ENCODE results near the gene MID1.

The MID1 gene

DNA sequence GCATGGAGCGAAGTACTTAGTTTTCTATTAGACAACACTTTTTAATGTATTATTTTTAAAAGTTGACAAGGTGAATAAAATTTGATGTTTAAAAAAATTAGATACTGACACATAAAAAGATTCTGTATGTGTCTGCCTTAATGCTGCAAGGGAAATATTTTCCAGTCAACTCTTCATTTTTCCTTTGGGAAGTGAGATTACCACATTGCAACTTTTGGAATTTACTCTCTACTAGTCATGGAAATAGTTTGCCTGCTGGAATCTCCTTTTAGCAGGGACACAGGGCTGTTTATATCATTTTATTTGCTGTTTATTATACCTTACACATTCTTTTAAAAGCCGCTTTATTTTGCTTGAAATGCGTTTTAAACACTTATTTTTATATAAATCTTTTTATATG, 135.1 kb downstream of the MID1 start:
- no peak for DNase-seq (ENCODE audit: low read depth)

GRCh38 chrX:10484683-10485247, 135.6 kb downstream of the MID1 start:
- no peak for DNase-seq (ENCODE audit: low read depth)

DNA sequence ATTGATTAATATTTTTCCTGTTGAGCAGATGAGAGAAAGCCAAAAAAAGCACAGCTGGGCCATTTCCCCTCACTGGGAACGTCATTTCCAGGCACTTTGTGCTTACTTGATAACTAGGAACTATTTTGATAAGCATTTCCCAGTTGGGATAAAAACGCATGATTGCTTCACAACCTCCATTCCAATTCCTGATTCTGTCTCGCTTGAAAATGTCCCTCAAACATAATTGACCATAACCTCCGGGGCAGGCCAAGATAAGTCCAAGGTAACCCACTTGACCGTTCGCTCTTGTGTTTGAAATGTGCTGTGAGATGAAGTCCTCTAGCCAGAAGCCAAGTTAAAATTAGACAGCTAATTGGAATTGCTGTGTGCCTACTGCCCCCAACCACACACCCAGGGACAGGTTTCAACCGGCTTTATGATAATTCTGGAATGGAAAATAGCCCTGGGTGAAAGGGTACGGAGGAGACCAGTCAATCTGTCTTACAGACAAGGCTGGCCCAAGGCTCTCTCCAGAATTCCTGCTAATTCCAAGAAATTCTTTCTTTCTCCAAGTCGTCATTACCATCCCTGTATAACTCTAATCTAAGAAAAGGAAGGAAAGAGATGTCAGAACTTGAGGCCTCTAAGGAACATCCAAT, 137.1 kb downstream of the MID1 start:
- no peak for DNase-seq (ENCODE audit: low read depth)

- no peak for DNase-seq (ENCODE audit: low read depth)
These were observed 137.7 kb downstream of the MID1 start for GRCh38 chrX:10482708-10483107.

DNA sequence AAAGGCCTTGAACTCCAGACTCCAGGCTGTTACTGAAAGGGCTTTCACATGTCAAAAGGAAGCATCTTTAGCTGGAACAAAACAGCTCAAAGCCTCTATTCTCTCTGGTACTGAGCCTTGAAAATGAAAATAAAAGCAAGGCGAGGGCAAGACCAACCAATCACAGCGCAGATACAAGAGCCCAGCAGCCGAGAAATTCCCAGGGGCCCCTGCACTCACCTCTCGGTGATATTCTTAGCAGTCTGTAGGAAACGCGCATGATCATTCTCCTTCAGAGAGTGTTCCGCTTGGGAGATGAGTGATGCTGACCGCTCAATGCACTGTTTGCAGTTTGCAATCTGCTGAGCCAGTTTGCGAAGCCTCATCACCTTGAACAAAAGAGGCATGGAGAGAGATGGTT, 138.1 kb downstream of the MID1 start:
- no peak for DNase-seq (ENCODE audit: low read depth)

DNA sequence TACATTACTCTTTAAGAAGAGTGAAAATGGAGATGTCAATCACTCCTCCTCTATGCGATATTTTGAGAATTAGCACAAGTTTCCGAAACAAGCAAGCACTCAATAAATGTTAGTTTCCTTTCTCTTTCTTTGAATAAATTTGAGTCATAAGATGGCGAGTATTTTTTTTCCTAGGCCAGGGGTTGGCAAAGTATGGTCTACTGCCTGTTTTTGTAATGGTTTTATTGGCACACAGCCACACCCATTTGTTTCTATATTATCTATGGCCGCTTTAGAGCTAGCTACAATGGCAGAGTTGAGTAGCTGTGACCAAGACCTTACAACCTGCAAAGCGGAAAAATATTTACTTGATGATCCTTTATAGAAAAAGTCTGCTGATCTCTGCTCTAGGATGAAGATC, 139.5 kb downstream of the MID1 start:
- DNase-seq (ENCODE audit: low read depth) = no peak

DNA sequence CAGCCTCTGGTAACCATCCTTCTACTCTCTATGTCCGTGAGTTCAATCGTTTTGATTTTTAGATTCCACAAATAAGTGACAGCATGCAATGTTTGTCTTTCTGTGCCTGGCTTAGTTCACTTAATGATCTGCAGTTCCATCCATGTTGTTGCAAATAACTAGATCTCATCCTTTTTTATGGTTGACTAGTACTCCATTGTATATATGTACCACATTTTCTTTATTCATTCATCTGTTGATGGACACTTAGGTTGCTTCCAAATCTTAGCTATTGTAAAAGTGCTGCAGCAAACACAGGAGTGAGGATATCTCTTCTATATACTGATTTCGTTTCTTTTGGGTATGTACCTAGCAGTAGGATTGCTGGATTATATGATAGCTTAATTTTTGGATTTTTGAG, 140.9 kb downstream of the MID1 start:
- DNase-seq (ENCODE audit: low read depth) = no peak

DNA sequence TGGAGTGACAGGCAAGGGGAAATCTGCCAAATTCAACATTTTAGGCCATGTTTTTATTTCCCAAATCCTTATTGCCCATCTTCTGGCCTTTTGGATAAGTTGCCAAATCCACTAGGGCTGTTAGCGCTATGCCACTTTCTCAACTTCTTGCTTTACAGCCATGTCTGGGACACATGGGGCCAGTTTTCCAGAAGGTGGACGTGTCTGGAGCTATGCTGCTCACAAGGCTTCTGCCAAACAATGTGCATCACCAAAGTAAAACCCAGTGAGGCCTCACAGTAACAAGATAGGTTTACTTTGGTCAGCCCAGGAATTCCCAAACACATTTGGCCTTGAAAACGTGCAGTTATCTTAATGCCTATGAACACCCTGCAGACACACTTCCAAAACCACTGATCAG, 142.9 kb downstream of the MID1 start:
- no peak for DNase-seq (ENCODE audit: low read depth)

- DNase-seq (ENCODE audit: low read depth) = no peak
These were observed 145.3 kb downstream of the MID1 start for GRCh38 chrX:10474913-10475568.

- DNase-seq (ENCODE audit: low read depth) = no peak
These were observed 145.9 kb downstream of the MID1 start for GRCh38 chrX:10474510-10474909.

- no peak for DNase-seq (ENCODE audit: low read depth)
These were observed 149.0 kb downstream of the MID1 start for GRCh38 chrX:10471418-10471817.

- no peak for DNase-seq (ENCODE audit: low read depth)
These were observed 150.4 kb downstream of the MID1 start for GRCh38 chrX:10470009-10470408.

DNA sequence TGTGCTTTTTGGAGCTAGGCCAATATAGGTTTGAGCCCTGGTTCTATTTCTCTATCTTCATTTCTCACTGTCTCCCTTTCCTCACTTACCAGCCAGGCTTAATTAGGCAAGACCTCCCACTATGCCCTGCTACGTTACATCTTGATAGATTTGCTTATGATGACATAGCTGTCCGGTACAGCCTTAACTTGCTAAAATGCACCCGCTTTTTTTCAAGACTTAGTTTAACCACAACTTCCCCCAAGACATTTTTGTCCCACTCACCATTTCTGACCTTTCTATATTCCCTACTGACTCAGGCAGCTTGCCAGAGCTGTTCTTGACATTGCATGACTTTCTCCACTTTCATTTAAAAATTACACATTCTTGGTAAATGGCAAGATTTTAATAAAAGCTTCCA, 152.6 kb downstream of the MID1 start:
- no peak for DNase-seq (ENCODE audit: low read depth)

DNA sequence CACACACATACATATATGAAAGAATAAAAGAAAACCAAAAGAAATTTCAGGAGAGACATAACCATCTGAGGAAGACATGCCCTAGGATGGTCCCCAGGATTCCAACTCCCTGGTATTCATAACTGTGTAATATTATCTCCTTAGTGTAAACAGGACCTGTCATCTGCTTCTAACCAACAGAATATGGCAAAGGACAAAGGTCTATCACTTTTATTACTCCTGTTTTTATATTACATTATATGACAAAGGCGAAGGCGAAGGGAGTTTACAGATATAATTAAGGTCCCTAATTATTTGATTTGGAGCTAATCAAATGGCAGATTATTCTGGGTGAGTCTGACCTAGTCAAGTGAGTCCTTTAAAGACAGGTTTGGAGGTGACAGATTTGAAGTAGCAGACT, 155.1 kb downstream of the MID1 start:
- DNase-seq (ENCODE audit: low read depth) = no peak

GRCh38 chrX:10457092-10457491, 163.3 kb downstream of the MID1 start:
- peak; percentile 16 for DNase-seq (ENCODE audit: low read depth)

- DNase-seq (ENCODE audit: low read depth) = no peak
These were observed 166.4 kb downstream of the MID1 start for GRCh38 chrX:10453945-10454344.

DNA sequence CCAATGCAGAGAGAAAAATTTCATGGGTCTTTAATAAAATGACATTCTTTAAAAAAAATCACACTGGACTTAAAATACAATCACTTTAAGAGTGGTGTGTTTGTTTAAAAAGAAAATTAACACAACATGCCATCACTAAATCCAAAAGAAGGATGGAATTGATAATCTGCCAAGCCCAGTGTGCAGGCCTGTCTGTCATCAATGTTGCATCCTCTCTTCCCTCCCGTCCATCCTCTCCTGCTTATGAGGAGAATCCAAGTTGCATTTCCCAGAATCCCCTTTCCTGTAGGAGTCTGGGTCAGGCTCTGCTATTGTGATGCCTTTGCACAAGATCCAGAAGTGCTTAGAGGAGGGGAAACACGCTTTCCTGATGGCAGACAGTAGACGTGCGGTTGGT, 169.4 kb downstream of the MID1 start:
- DNase-seq (ENCODE audit: low read depth) = no peak

GRCh38 chrX:10450229-10450958, 170.0 kb downstream of the MID1 start:
- DNase-seq (ENCODE audit: low read depth) = peak; percentile 33

DNA sequence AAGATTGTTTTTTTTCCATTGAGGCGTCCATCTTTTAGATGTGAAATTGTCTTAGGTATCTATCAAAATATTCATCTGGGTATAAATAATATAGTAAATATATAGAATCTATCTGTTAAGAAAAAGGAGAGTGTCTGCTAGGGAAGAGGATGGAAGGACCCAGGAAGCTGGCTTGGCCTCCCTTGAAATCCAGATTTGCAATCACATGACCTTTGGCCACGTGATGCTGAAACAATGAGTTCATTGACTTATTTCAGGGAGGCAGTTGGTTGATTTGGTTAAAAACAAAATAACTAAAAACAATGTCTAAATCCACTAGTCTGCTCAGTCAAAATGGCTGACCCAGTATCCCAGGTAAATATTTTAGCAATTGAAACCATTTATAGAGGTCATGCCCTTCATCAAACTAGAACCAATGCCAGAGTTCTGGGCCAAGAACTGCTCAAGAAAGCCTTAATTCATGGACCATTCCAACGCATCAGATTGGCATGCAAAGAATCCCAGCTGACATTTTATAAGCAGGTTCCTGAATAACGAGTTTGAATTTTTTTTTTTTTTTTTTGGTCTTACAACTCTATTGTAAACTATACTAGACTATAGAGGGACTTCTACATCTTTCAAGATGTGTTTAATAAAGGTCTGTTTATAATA, 172.7 kb downstream of the MID1 start:
- no peak for DNase-seq (ENCODE audit: low read depth)

GRCh38 chrX:10444204-10444603, 176.2 kb downstream of the MID1 start:
- DNase-seq (ENCODE audit: low read depth) = no peak

- DNase-seq (ENCODE audit: low read depth) = no peak
These were observed 178.9 kb downstream of the MID1 start for GRCh38 chrX:10441464-10441863.

- DNase-seq (ENCODE audit: low read depth) = no peak
These were observed 187.0 kb downstream of the MID1 start for GRCh38 chrX:10433296-10433965.

All from stromal cell of bone marrow (primary cell).